HepG2 (cell line): ENCODE results near the gene HDAC10. TPM values are rescaled to one million over a fixed set of nuclear protein-coding genes. Genes with fewer than 3 reads are reported as not detected.

Source experiments
- ATAC-seq: fragments of 200-7000 bp; cut with Tn5 transposase; 3 replicates; pipeline ENCODE4 v1.9.1; 2020; ENCODE audit warnings: mild to moderate bottlenecking, moderate library complexity
- BruUV-seq: library from RNA; stranded (reverse); fragments of 400-500 nt; replicated peaks from 2 replicates; lab custom pipeline; 2021; lab: Mats Ljungman, UMichigan
- CTCF ChIA-PET: fragments of 300-600 bp; formaldehyde crosslinking; extraction: SDS; loops from one replicate; lab custom pipeline; 2021; ENCODE audit warnings: low total read pairs, inconsistent platforms, low intra/inter-chr PET ratio; lab: Yijun Ruan, JAX
- POLR2A ChIA-PET: fragments of 350-600 bp; sonication (Branson Sonifier 250); formaldehyde crosslinking; loops from one replicate; lab custom pipeline; 2020; ENCODE audit warnings: antibody characterized with exemption, inconsistent platforms; lab: Yijun Ruan, JAX
- DNase-seq: peaks from one replicate; pipeline ENCODE4 v3.0.0-alpha.2; 2015; ENCODE audit warnings: low spot score
- FAIRE-seq: peaks from 3 replicates; lab custom pipeline; 2011; peaks lifted over from hg19 to GRCh38; lab: Jason Lieb, UNC
- H2AFZ ChIP-seq: one replicate; pipeline ENCODE4 v1.6.1; 2011; ENCODE audit warnings: low read length, inconsistent platforms
- H3K27ac ChIP-seq: fragments of 300-600 bp; 3 replicates; pipeline ENCODE4 v1.8.0; 2011; ENCODE audit warnings: mixed run types, mild to moderate bottlenecking, mixed read lengths, low read length, inconsistent platforms; ENCODE audit not compliant: insufficient read depth; ENCODE audit errors: extremely low read length
- H3K27me3 ChIP-seq, 2 experiments: fragments of 200-600 bp in 1 of 2; 2 replicates in 1 of 2; 3 replicates in 1 of 2; pipeline versions ENCODE4 v1.6.0 to v1.8.0; 2011; ENCODE audit warnings: low read length in 2 of 2, mild to moderate bottlenecking in 2 of 2, moderate library complexity in 2 of 2, inconsistent platforms in 1 of 2; ENCODE audit not compliant: insufficient read depth in 2 of 2, control insufficient read depth in 1 of 2
- H3K36me3 ChIP-seq, 2 experiments: fragments of 200-600 bp in 1 of 2; replicated peaks in 1 of 2; 2 replicates in 1 of 2; 3 replicates in 1 of 2; pipeline versions ENCODE4 v1.5.1 to v1.8.0; 2011; ENCODE audit warnings: low read length in 2 of 2, inconsistent platforms in 1 of 2; ENCODE audit not compliant: insufficient read depth in 2 of 2, control insufficient read depth in 1 of 2
- H3K4me1 ChIP-seq: 2 replicates; pipeline ENCODE4 v1.5.1; 2012; ENCODE audit warnings: low read length, inconsistent platforms; ENCODE audit not compliant: insufficient read depth
- H3K4me2 ChIP-seq: 2 replicates; pipeline ENCODE4 v1.6.0; 2011; ENCODE audit warnings: low read depth, low read length, inconsistent platforms
- H3K4me3 ChIP-seq, 3 experiments: fragments of 200-600 bp in 1 of 3; sonication (generic), shearing (Covaris generic) in 1 of 3; replicated peaks in 1 of 3; 2 replicates each; pipeline ENCODE4 v1.5.1; 2011 to 2016; ENCODE audit warnings: low read length in 3 of 3, inconsistent platforms in 2 of 3, low read depth in 2 of 3, mild to moderate bottlenecking in 2 of 3, control low read depth in 1 of 3, mixed read lengths in 1 of 3; ENCODE audit not compliant: insufficient read depth in 1 of 3
- H3K79me2 ChIP-seq: one replicate; pipeline ENCODE4 v1.6.1; 2011; ENCODE audit warnings: low read length, inconsistent platforms; ENCODE audit not compliant: insufficient read depth
- H3K9ac ChIP-seq: 2 replicates; pipeline ENCODE4 v1.6.0; 2011; ENCODE audit warnings: mild to moderate bottlenecking, low read depth, low read length, inconsistent platforms; ENCODE audit not compliant: insufficient read depth
- H3K9me3 ChIP-seq: 2 replicates; pipeline ENCODE4 v1.5.1; 2012; ENCODE audit warnings: mild to moderate bottlenecking, low read length
- H4K20me1 ChIP-seq: 2 replicates; pipeline ENCODE4 v1.6.0; 2011; ENCODE audit warnings: inconsistent platforms, mild to moderate bottlenecking, low read length, moderate library complexity; ENCODE audit not compliant: insufficient read depth
- POLR2A ChIP-seq, 2 experiments: IDR thresholded peaks; 2 replicates each; pipeline ENCODE4 v1.6.1; 2011; ENCODE audit warnings: low read depth in 2 of 2, low read length in 2 of 2, mild to moderate bottlenecking in 1 of 2, moderate library complexity in 1 of 2; ENCODE audit not compliant: insufficient read depth in 1 of 2
- ZFP82 ChIP-seq: sonication (generic); formaldehyde crosslinking; IDR thresholded peaks from 2 replicates; pipeline ENCODE4 v1.5.1; 2020; ENCODE audit warnings: mild to moderate bottlenecking, missing genetic modification reagents, borderline replicate concordance
- ZNF75D ChIP-seq: sonication (generic); formaldehyde crosslinking; IDR thresholded peaks from 2 replicates; pipeline ENCODE4 v1.8.1; 2023; ENCODE audit warnings: missing genetic modification reagents, mild to moderate bottlenecking, borderline replicate concordance
- ZNF879 ChIP-seq: sonication (generic); formaldehyde crosslinking; IDR thresholded peaks from 2 replicates; pipeline ENCODE4 v1.8.1; 2023; ENCODE audit warnings: missing genetic modification reagents
- ZNF891 ChIP-seq: sonication (generic); formaldehyde crosslinking; IDR thresholded peaks from 2 replicates; pipeline ENCODE4 v1.5.0; 2020; ENCODE audit warnings: mild to moderate bottlenecking, missing genetic modification reagents
- ZSCAN9 ChIP-seq: IDR thresholded peaks from 2 replicates; pipeline ENCODE4 v1.6.1; 2016; ENCODE audit warnings: borderline replicate concordance
- WGBS: methylation state at CpG from one replicate; pipeline ENCODE4 v1.1.6; 2017; ENCODE audit warnings: low lambda C conversion rate; 5-methylcytosine and 5-hydroxymethylcytosine counted together
- in situ Hi-C: cut with HindIII; loops from 2 replicates; pipeline ENCODE4 v1.10.0; 2017; ENCODE audit warnings: low pct_unique_long_range_greater_than_20kb; ENCODE audit not compliant: extremely low pct_ligation_motif_present
- intact Hi-C: fragments of 100-400 bp; cut with micrococcal nuclease; formaldehyde crosslinking; loops from one replicate; pipeline ENCODE4 v1.10.0; 2022; ENCODE audit not compliant: unreplicated experiment
- polyA plus RNA-seq, 8 experiments: library from polyadenylated mRNA; depleted of rRNA in 3 of 8; stranded (reverse) in 7 of 8; unstranded in 1 of 8; fragments of >200 nt; fragmentation: Illumina TruSeq in 4 of 8; extraction: Trizol in 4 of 8; gene quantifications; 2 replicates each; pipeline versions ENCODE4 v1.2.1 to v1.2.3, GENCODE V29; 2011 to 2016; ENCODE audit warnings: low read depth in 4 of 8, missing spikeins in 1 of 8, mixed read lengths in 1 of 8; ENCODE audit not compliant: insufficient read depth in 1 of 8
- total RNA-seq, 5 experiments: library from RNA; depleted of rRNA; stranded (reverse); fragments of >200 nt; fragmentation: Illumina TruSeq; extraction: Trizol; gene quantifications; 2 replicates each; pipeline ENCODE4 v1.2.3, GENCODE V29; 2016; ENCODE audit warnings: low read depth in 1 of 5
- TF ChIP-seq, protein P1 (sequence below), 2 experiments: sonication (generic) in 1 of 2; formaldehyde crosslinking in 1 of 2; IDR thresholded peaks; 2 replicates each; pipeline versions ENCODE4 v1.4.0 to v1.6.1; 2016 to 2020; ENCODE audit warnings: borderline replicate concordance in 1 of 2, low read depth in 1 of 2, mild to moderate bottlenecking in 1 of 2, missing genetic modification reagents in 1 of 2
- TF ChIP-seq, protein P2 (sequence below): sonication (generic); formaldehyde crosslinking; IDR thresholded peaks from 2 replicates; pipeline ENCODE4 v1.4.0; 2020; ENCODE audit warnings: missing genetic modification reagents

The HDAC10 gene
- total and polyA plus RNA-seq, 2 of the 13 experiments (the other 11 are each of a cell fraction or from before 2014, with no cell fraction given) = 13.9 to 14.9 TPM

DNA sequence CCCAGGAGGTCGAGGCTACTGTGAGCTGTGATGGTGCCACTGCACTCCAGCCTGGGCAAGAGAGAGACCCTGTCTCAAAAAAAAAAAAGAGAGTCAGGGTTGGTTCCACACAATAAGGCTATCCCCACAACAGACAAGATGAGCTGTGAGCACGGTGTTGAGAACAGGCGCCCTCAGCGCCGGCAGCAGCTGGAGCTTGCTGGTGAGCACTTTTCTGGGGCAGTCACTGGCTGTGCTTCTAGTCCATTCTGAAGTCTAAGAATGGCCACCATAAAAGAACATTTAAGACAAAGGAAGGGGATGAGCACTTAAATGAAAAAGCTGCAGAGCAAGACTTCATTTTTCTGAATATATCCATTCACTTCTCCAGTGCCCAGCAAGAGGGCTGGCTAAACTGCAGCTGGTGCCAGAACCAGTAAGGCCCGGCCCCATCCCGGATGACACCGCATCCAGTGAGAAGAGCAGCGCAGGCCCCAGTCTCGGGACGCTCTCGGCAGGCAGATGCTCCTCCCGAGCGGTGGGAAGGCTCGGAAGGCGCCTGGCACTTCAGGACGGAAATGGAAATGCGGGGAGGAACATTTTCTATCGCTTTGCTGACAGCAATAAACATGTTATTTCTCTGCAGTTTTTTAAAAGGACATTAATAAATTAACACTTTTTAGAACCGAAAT lies 18.4 kb downstream of the HDAC10 start (continued):
- TF ChIP-seq, protein P1, sequence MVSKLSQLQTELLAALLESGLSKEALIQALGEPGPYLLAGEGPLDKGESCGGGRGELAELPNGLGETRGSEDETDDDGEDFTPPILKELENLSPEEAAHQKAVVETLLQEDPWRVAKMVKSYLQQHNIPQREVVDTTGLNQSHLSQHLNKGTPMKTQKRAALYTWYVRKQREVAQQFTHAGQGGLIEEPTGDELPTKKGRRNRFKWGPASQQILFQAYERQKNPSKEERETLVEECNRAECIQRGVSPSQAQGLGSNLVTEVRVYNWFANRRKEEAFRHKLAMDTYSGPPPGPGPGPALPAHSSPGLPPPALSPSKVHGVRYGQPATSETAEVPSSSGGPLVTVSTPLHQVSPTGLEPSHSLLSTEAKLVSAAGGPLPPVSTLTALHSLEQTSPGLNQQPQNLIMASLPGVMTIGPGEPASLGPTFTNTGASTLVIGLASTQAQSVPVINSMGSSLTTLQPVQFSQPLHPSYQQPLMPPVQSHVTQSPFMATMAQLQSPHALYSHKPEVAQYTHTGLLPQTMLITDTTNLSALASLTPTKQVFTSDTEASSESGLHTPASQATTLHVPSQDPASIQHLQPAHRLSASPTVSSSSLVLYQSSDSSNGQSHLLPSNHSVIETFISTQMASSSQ (IDR thresholded peaks at IDR 0.05; ENCODE audit: low read depth) = no peak
- TF ChIP-seq, protein P1 (CRISPR knock-in tag; IDR thresholded peaks at IDR 0.05; ENCODE audit: borderline replicate concordance) = no peak
- no peak for TF ChIP-seq ZSCAN9 (CRISPR knock-in tag)
- no peak for TF ChIP-seq ZFP82 (CRISPR knock-in tag)
- TF ChIP-seq ZNF879 (CRISPR knock-in tag) = no peak
- TF ChIP-seq, all 625 proteins: peak for 0

DNA sequence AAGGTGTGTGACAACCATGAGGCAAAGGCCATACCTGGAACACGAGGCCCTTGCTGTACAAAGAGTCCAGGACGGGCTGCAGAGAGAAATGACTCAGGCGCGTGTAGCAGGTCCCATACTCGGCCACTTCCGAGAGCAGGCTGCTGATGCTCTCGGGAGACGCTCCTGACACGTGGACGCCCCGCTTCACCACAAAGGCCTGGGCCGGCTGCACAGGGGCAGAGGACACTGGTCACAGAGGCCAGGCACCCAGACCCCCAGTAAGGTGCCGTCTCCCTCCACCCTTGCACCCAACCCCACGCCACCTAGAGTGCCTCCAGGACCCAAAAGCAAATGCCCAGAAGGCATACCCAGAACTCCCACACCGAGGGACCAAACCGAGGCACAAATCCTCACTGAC lies 21.7 kb downstream of the HDAC10 start:
- intact Hi-C loops = no loop called here
- Histone ChIP-seq H3K4me1 (peaks cover 11% of the 10 kb centered on the region), H2AFZ (no peak overlapping the region), H3K9me3 (no peaks in the 10 kb centered on the region), H3K36me3 (peaks cover 11 to 16% of the 10 kb centered on the region in 2 experiments; a peak in 3 of 5 replicates), H3K4me2 (no peak overlapping the region), H3K79me2 (no peaks in the 10 kb centered on the region), H3K27ac (no peak overlapping the region), H3K27me3 (no peaks in the 10 kb centered on the region), H3K9ac (no peak overlapping the region), H4K20me1 (peaks cover 6% of the 10 kb centered on the region; the same call in 1 of the 2 replicates), H3K4me3 (no peak overlapping the region)
- 98% methylated on average over 13 of the region's 16 CpGs for WGBS
- BruUV-seq = no TSS peak
- CTCF ChIA-PET = no interaction called here
- POLR2A ChIA-PET = no interaction called here
- no peak for TF ChIP-seq POLR2A (IDR thresholded peaks at IDR 0.05; ENCODE audit: insufficient read depth in 1 of 2, low read depth in 2 of 2, low read length in 2 of 2)
- TF ChIP-seq ZNF75D (CRISPR knock-in tag) = no peak
- TF ChIP-seq ZNF891 (CRISPR knock-in tag) = no peak
- TF ChIP-seq, protein P2, sequence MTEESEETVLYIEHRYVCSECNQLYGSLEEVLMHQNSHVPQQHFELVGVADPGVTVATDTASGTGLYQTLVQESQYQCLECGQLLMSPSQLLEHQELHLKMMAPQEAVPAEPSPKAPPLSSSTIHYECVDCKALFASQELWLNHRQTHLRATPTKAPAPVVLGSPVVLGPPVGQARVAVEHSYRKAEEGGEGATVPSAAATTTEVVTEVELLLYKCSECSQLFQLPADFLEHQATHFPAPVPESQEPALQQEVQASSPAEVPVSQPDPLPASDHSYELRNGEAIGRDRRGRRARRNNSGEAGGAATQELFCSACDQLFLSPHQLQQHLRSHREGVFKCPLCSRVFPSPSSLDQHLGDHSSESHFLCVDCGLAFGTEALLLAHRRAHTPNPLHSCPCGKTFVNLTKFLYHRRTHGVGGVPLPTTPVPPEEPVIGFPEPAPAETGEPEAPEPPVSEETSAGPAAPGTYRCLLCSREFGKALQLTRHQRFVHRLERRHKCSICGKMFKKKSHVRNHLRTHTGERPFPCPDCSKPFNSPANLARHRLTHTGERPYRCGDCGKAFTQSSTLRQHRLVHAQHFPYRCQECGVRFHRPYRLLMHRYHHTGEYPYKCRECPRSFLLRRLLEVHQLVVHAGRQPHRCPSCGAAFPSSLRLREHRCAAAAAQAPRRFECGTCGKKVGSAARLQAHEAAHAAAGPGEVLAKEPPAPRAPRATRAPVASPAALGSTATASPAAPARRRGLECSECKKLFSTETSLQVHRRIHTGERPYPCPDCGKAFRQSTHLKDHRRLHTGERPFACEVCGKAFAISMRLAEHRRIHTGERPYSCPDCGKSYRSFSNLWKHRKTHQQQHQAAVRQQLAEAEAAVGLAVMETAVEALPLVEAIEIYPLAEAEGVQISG (CRISPR knock-in tag) = no peak
- DNase-seq = no peak
- no peak for FAIRE-seq
- ATAC-seq = no peak
- in situ Hi-C loops = no loop called here
